Naive thymus-derived CD8-positive, alpha-beta T cell (primary cell): ENCODE results near the gene BEND5. TPM values are rescaled to one million over a fixed set of nuclear protein-coding genes. Genes with fewer than 3 reads are reported as not detected.
A peak's percentile ranks its signal among the peaks of the same experiment; 100 is the strongest.

Experiments
- ATAC-seq, 2 donors: fragments of 150-1000 bp; cut with Tn5 transposase in 1 of 2; sonication (Bioruptor Pico), chemical (Tn5 transposase) in 1 of 2; 1 replicate in 1 of 2; 2 replicates in 1 of 2; pipeline ENCODE4 v1.10.0; 2021; ENCODE audit warnings: mild to moderate bottlenecking in 2 of 2, moderate library complexity in 2 of 2
- POLR2A ChIA-PET: fragments of 350-600 bp; sonication (Branson Sonifier 250); formaldehyde crosslinking; loops from one replicate; lab custom pipeline; 2021; ENCODE audit warnings: antibody characterized with exemption; lab: Charles Lee
- DNase-seq, 10 donors: peaks; one replicate each; pipeline versions ENCODE4 v3.0.0 to v3.0.0-alpha.2; 2020 to 2022
- H3K27ac Mint-ChIP-seq, 10 donors: one replicate each; pipeline ENCODE4 v1.8.0; 2020 to 2022; ENCODE audit warnings: mild to moderate bottlenecking in 10 of 10, mixed read lengths in 10 of 10, moderate library complexity in 4 of 10, inconsistent platforms in 1 of 10
- H3K27me3 Mint-ChIP-seq, 5 donors: one replicate each; pipeline ENCODE4 v1.8.0; 2021 to 2022; ENCODE audit warnings: mixed read lengths in 5 of 5
- H3K36me3 Mint-ChIP-seq, 3 donors: one replicate each; pipeline ENCODE4 v1.8.0; 2020 to 2022; ENCODE audit warnings: mixed read lengths in 3 of 3, mild to moderate bottlenecking in 2 of 3, inconsistent platforms in 1 of 3
- H3K4me1 Mint-ChIP-seq, 4 donors: one replicate each; pipeline ENCODE4 v1.8.0; 2021 to 2022; ENCODE audit warnings: mixed read lengths in 4 of 4
- H3K4me3 Mint-ChIP-seq, 10 donors: one replicate each; pipeline ENCODE4 v1.8.0; 2020 to 2022; ENCODE audit warnings: mild to moderate bottlenecking in 10 of 10, mixed read lengths in 10 of 10, moderate library complexity in 6 of 10, inconsistent platforms in 1 of 10
- H3K9me3 Mint-ChIP-seq, 9 donors: one replicate each; pipeline ENCODE4 v1.8.0; 2020 to 2022; ENCODE audit warnings: mixed read lengths in 9 of 9, mild to moderate bottlenecking in 3 of 9, inconsistent platforms in 1 of 9, moderate library complexity in 1 of 9
- polyA plus RNA-seq, 3 donors: library from polyadenylated mRNA; unstranded; fragments of 300-500 nt; fragmentation: Illumina TruSeq; gene quantifications; one replicate each; pipeline ENCODE4 v1.2.3, GENCODE V29; 2021
- total RNA-seq, 8 experiments: library from RNA in 2 of 8; stranded (reverse) in 2 of 8; gene quantifications; one replicate each; pipeline ENCODE4 v1.2.3 and lab custom pipeline; 2021 to 2026

BEND5 gene
- total and polyA plus RNA-seq, 5 experiments from 2014 or later: 7.2 to 13.6 (median 10.4) TPM

- POLR2A ChIA-PET: no interaction called here
- ATAC-seq: no peak
- Mint-ChIP-seq H3K27me3 (no peaks in the 10 kb centered on the region), H3K4me3 (no peak overlapping the region), H3K27ac (no peak overlapping the region), H3K36me3 (peaks cover 9 to 87% (median 31%) of the 10 kb centered on the region in 3 donors), H3K4me1 (peaks cover 15 to 37% (median 25%) of the 10 kb centered on the region in 4 donors), H3K9me3 (no peaks in the 10 kb centered on the region)
- no peak for DNase-seq
Observed at GRCh38 chr1:48758976-48759375, 17.7 kb downstream of the BEND5 start.

- no peak overlapping the region for H3K27ac Mint-ChIP-seq
- ATAC-seq (no peak), DNase-seq (no peak)
- H3K27me3 Mint-ChIP-seq: no peaks in the 10 kb centered on the region
- no peaks in the 10 kb centered on the region for H3K9me3 Mint-ChIP-seq
- H3K4me3 Mint-ChIP-seq: no peak overlapping the region
- peaks cover 9 to 89% (median 29%) of the 10 kb centered on the region in 3 donors for H3K36me3 Mint-ChIP-seq
- peaks cover 13 to 36% (median 22%) of the 10 kb centered on the region in 4 donors for H3K4me1 Mint-ChIP-seq
- POLR2A ChIA-PET: no interaction called here
Observed at GRCh38 chr1:48757363-48757762, 19.3 kb downstream of the BEND5 start.

GRCh38 chr1:48756683-48757316 is 19.9 kb downstream of the BEND5 start:
- Mint-ChIP-seq H3K9me3 (no peaks in the 10 kb centered on the region), H3K4me3 (no peak overlapping the region), H3K4me1 (peaks cover 18 to 33% (median 21%) of the 10 kb centered on the region in 4 donors), H3K27ac (no peak overlapping the region), H3K36me3 (peaks cover 9 to 91% (median 29%) of the 10 kb centered on the region in 3 donors), H3K27me3 (no peaks in the 10 kb centered on the region)
- DNase-seq (no peak), ATAC-seq (no peak)
- POLR2A ChIA-PET: no interaction called here

- ATAC-seq (no peak), DNase-seq (no peak)
- H3K4me1 Mint-ChIP-seq: peaks cover 19 to 33% (median 24%) of the 10 kb centered on the region in 4 donors
- POLR2A ChIA-PET: no interaction called here
- H3K9me3 Mint-ChIP-seq: no peaks in the 10 kb centered on the region
- peaks cover 8 to 81% (median 14%) of the 10 kb centered on the region in 3 donors for H3K36me3 Mint-ChIP-seq
- H3K27ac Mint-ChIP-seq: no peak overlapping the region
- H3K4me3 Mint-ChIP-seq: no peak overlapping the region
- no peaks in the 10 kb centered on the region for H3K27me3 Mint-ChIP-seq
Observed at GRCh38 chr1:48753293-48753692, 23.4 kb downstream of the BEND5 start.

GRCh38 chr1:48750109-48750508 is 26.6 kb downstream of the BEND5 start:
- ATAC-seq: peak in 1 of 2 donors; percentile 54
- POLR2A ChIA-PET: no interaction called here
- peak in 1 of 10 donors; percentile 11 for DNase-seq
- H3K4me3 Mint-ChIP-seq: no peak overlapping the region
- H3K9me3 Mint-ChIP-seq: no peaks in the 10 kb centered on the region
- no peaks in the 10 kb centered on the region for H3K27me3 Mint-ChIP-seq
- peak overlapping the region in 6 of 10 donors; percentile 6 to 52 (median 28) for H3K27ac Mint-ChIP-seq
- peaks cover 0 to 75% (median 4%) of the 10 kb centered on the region in 3 donors for H3K36me3 Mint-ChIP-seq
- peaks cover 8 to 22% (median 14%) of the 10 kb centered on the region in 4 donors for H3K4me1 Mint-ChIP-seq

- DNase-seq (no peak), ATAC-seq (no peak)
- H3K36me3 Mint-ChIP-seq: peaks cover 0 to 74% (median 4%) of the 10 kb centered on the region in 3 donors
- no peak overlapping the region for H3K27ac Mint-ChIP-seq
- no peak overlapping the region for H3K4me3 Mint-ChIP-seq
- POLR2A ChIA-PET: no interaction called here
- no peaks in the 10 kb centered on the region for H3K9me3 Mint-ChIP-seq
- H3K27me3 Mint-ChIP-seq: no peaks in the 10 kb centered on the region
- peaks cover 6 to 22% (median 13%) of the 10 kb centered on the region in 4 donors for H3K4me1 Mint-ChIP-seq
Observed at GRCh38 chr1:48749068-48749467, 27.6 kb downstream of the BEND5 start.

GRCh38 chr1:48746906-48747305 is 29.8 kb downstream of the BEND5 start:
- H3K4me3 Mint-ChIP-seq: no peak overlapping the region
- no peak overlapping the region for H3K27ac Mint-ChIP-seq
- H3K4me1 Mint-ChIP-seq: peaks cover 0 to 18% (median 13%) of the 10 kb centered on the region in 4 donors
- DNase-seq: no peak
- ATAC-seq: no peak
- POLR2A ChIA-PET: no interaction called here
- no peaks in the 10 kb centered on the region for H3K27me3 Mint-ChIP-seq
- no peaks in the 10 kb centered on the region for H3K9me3 Mint-ChIP-seq
- peaks cover 0 to 75% (median 12%) of the 10 kb centered on the region in 3 donors for H3K36me3 Mint-ChIP-seq

- H3K9me3 Mint-ChIP-seq: no peaks in the 10 kb centered on the region
- H3K4me1 Mint-ChIP-seq: peaks cover 0 to 13% (median 6%) of the 10 kb centered on the region in 4 donors
- H3K36me3 Mint-ChIP-seq: peaks cover 4 to 80% (median 20%) of the 10 kb centered on the region in 3 donors
- H3K4me3 Mint-ChIP-seq: no peak overlapping the region
- no peak overlapping the region for H3K27ac Mint-ChIP-seq
- ATAC-seq: no peak
- no peaks in the 10 kb centered on the region for H3K27me3 Mint-ChIP-seq
- POLR2A ChIA-PET: no interaction called here
- no peak for DNase-seq
Observed at GRCh38 chr1:48744032-48744431, 32.7 kb downstream of the BEND5 start.

GRCh38 chr1:48743480-48743879 is 33.2 kb downstream of the BEND5 start:
- Mint-ChIP-seq H3K4me1 (peaks cover 0 to 10% (median 6%) of the 10 kb centered on the region in 4 donors), H3K27me3 (no peaks in the 10 kb centered on the region), H3K9me3 (no peaks in the 10 kb centered on the region), H3K27ac (no peak overlapping the region), H3K4me3 (no peak overlapping the region), H3K36me3 (peaks cover 5 to 80% (median 23%) of the 10 kb centered on the region in 3 donors)
- DNase-seq: no peak
- POLR2A ChIA-PET: no interaction called here
- no peak for ATAC-seq

- no peaks in the 10 kb centered on the region for H3K9me3 Mint-ChIP-seq
- peaks cover 0 to 6% (median 4%) of the 10 kb centered on the region in 4 donors for H3K4me1 Mint-ChIP-seq
- ATAC-seq: no peak
- no peak overlapping the region for H3K27ac Mint-ChIP-seq
- H3K36me3 Mint-ChIP-seq: peaks cover 5 to 74% (median 19%) of the 10 kb centered on the region in 3 donors
- POLR2A ChIA-PET: no interaction called here
- no peak overlapping the region for H3K4me3 Mint-ChIP-seq
- H3K27me3 Mint-ChIP-seq: no peaks in the 10 kb centered on the region
- DNase-seq: no peak
Observed at GRCh38 chr1:48741380-48741779, 35.3 kb downstream of the BEND5 start.

GRCh38 chr1:48740621-48741020 is 36.1 kb downstream of the BEND5 start:
- Mint-ChIP-seq H3K4me3 (no peak overlapping the region), H3K9me3 (no peaks in the 10 kb centered on the region), H3K36me3 (peaks cover 5 to 68% (median 24%) of the 10 kb centered on the region in 3 donors), H3K27ac (no peak overlapping the region), H3K27me3 (no peaks in the 10 kb centered on the region), H3K4me1 (peaks cover 0 to 6% (median 4%) of the 10 kb centered on the region in 4 donors)
- DNase-seq (no peak), ATAC-seq (no peak)
- POLR2A ChIA-PET: no interaction called here

- POLR2A ChIA-PET: no interaction called here
- Mint-ChIP-seq H3K4me1 (peaks cover 0 to 6% (median 4%) of the 10 kb centered on the region in 4 donors), H3K4me3 (no peak overlapping the region), H3K36me3 (peaks cover 10 to 54% (median 32%) of the 10 kb centered on the region in 3 donors), H3K27ac (no peak overlapping the region), H3K27me3 (no peaks in the 10 kb centered on the region), H3K9me3 (no peaks in the 10 kb centered on the region)
- no peak for DNase-seq
- no peak for ATAC-seq
Observed at GRCh38 chr1:48739091-48739490, 37.6 kb downstream of the BEND5 start.

GRCh38 chr1:48738356-48738755 is 38.3 kb downstream of the BEND5 start:
- Mint-ChIP-seq H3K9me3 (no peaks in the 10 kb centered on the region), H3K4me1 (peaks cover 0 to 6% (median 4%) of the 10 kb centered on the region in 4 donors), H3K4me3 (no peak overlapping the region), H3K36me3 (peaks cover 10 to 49% (median 36%) of the 10 kb centered on the region in 3 donors), H3K27ac (no peak overlapping the region), H3K27me3 (no peaks in the 10 kb centered on the region)
- POLR2A ChIA-PET: no interaction called here
- ATAC-seq (no peak), DNase-seq (no peak)
